HepG2 (cell line): ENCODE results near the gene KIAA0825.

ENCODE experiments used
- NFE2 ChIP-seq: sonication (generic); formaldehyde crosslinking; IDR thresholded peaks from 2 replicates; pipeline ENCODE4 v1.4.0; 2020; ENCODE audit warnings: missing genetic modification reagents
- SYNCRIP ChIP-seq: fragments of 200-400 bp; formaldehyde crosslinking; IDR thresholded peaks from 2 replicates; pipeline ENCODE4 v1.6.1; 2018; ENCODE audit warnings: mild to moderate bottlenecking, low read depth, low read length; ENCODE audit not compliant: insufficient read depth
- TAF15 ChIP-seq: fragments of 200-400 bp; formaldehyde crosslinking; IDR thresholded peaks from one replicate; pipeline ENCODE4 v1.6.1; 2018; ENCODE audit warnings: mild to moderate bottlenecking, low read depth, low read length; ENCODE audit not compliant: poor library complexity, severe bottlenecking
- ZEB1 ChIP-seq: IDR thresholded peaks from 2 replicates; pipeline ENCODE4 v1.6.1; 2012; ENCODE audit warnings: mild to moderate bottlenecking, low read depth, inconsistent platforms; ENCODE audit not compliant: insufficient replicate concordance
- TF ChIP-seq, protein P1 (sequence below): sonication (generic); formaldehyde crosslinking; IDR thresholded peaks from 2 replicates; pipeline ENCODE4 v1.4.0; 2020; ENCODE audit warnings: low read depth, mild to moderate bottlenecking, missing genetic modification reagents

DNA sequence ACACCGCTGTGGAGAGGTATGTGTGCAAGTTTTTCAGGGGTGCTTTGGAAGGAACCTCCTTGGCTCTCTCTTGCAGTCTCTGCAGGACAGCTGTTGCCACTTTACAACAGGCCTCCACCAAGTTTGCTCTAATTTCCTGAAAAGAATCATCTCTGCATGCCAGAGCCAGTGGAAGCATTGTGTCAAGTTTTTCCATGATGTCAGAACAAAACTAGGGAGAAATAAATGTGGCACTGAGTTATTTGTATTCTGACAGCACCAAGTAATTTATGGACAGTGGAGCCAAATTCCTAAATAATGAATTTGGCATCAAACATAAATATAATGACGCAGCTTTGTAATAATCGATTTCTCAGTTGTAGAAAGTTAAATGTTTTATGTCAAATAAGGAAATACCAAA lies 146.9 kb downstream of the KIAA0825 start:
- no peak for TF ChIP-seq SYNCRIP
- TF ChIP-seq ZEB1: no peak
- TF ChIP-seq, protein P1, sequence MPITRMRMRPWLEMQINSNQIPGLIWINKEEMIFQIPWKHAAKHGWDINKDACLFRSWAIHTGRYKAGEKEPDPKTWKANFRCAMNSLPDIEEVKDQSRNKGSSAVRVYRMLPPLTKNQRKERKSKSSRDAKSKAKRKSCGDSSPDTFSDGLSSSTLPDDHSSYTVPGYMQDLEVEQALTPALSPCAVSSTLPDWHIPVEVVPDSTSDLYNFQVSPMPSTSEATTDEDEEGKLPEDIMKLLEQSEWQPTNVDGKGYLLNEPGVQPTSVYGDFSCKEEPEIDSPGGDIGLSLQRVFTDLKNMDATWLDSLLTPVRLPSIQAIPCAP (CRISPR knock-in tag): no peak
- TF ChIP-seq NFE2 (CRISPR knock-in tag): no peak
- no peak for TF ChIP-seq TAF15
